OCI-LY3 (cell line): ENCODE measurements around the gene TRIM60.

Source experiments
- EZH2phosphoT487 ChIP-seq: fragments of 200-600 bp; shearing (Covaris generic); IDR thresholded peaks from 2 replicates; pipeline ENCODE4 v1.6.1; 2018; ENCODE audit warnings: antibody characterized with exemption, mixed run types, low read depth
- TF ChIP-seq, protein P1 (sequence below): fragments of 200-600, 300-600 bp; sonication (generic); IDR thresholded peaks from 2 replicates; pipeline ENCODE4 v1.5.1; 2014; ENCODE audit warnings: antibody characterized with exemption, low read length, low read depth

DNA sequence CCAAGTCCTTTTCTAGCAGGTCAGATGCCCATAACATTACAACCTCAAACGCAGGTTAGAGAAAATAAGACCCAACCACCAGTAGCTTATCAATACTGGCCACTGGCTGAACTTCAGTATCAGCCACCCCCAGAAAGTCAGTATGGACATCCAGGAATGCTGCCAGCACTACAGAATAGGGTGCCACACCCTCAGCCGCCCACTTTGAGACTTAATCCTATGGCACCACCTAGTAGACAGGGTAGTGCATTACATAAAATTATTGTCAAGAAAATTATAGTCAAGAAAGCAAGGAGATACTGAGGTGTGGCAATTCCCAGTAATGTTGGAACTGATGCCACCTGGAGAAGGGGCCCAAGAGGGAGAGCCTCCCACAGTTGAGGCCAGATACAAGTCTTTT lies 34.5 kb upstream of the TRIM60 start:
- TF ChIP-seq, protein P1, sequence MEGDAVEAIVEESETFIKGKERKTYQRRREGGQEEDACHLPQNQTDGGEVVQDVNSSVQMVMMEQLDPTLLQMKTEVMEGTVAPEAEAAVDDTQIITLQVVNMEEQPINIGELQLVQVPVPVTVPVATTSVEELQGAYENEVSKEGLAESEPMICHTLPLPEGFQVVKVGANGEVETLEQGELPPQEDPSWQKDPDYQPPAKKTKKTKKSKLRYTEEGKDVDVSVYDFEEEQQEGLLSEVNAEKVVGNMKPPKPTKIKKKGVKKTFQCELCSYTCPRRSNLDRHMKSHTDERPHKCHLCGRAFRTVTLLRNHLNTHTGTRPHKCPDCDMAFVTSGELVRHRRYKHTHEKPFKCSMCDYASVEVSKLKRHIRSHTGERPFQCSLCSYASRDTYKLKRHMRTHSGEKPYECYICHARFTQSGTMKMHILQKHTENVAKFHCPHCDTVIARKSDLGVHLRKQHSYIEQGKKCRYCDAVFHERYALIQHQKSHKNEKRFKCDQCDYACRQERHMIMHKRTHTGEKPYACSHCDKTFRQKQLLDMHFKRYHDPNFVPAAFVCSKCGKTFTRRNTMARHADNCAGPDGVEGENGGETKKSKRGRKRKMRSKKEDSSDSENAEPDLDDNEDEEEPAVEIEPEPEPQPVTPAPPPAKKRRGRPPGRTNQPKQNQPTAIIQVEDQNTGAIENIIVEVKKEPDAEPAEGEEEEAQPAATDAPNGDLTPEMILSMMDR = peak; percentile 52
- TF ChIP-seq EZH2phosphoT487 = no peak
